Osteocyte (in vitro differentiated cells): ENCODE measurements around the gene TRIP13. TPM values are rescaled to one million over a fixed set of nuclear protein-coding genes. Genes with fewer than 3 reads are reported as not detected.

Source experiments
- DNase-seq: peaks from one replicate; pipeline ENCODE4 v3.0.0; 2021; ENCODE audit warnings: mixed read lengths; ENCODE audit not compliant: unreplicated experiment; ENCODE audit errors: extremely low spot score
- H3K27ac Mint-ChIP-seq: one replicate; pipeline ENCODE4 v1.8.0; 2021; ENCODE audit warnings: mild to moderate bottlenecking, mixed read lengths; ENCODE audit not compliant: unreplicated experiment
- H3K27me3 Mint-ChIP-seq: one replicate; pipeline ENCODE4 v1.8.0; 2021; ENCODE audit warnings: mixed read lengths; ENCODE audit not compliant: unreplicated experiment
- H3K36me3 Mint-ChIP-seq: one replicate; pipeline ENCODE4 v1.8.0; 2021; ENCODE audit warnings: mixed read lengths; ENCODE audit not compliant: unreplicated experiment
- H3K4me1 Mint-ChIP-seq: one replicate; pipeline ENCODE4 v1.8.0; 2021; ENCODE audit warnings: mixed read lengths; ENCODE audit not compliant: unreplicated experiment
- H3K4me3 Mint-ChIP-seq: one replicate; pipeline ENCODE4 v1.8.0; 2021; ENCODE audit warnings: mild to moderate bottlenecking, moderate library complexity, mixed read lengths; ENCODE audit not compliant: unreplicated experiment
- H3K9me3 Mint-ChIP-seq: one replicate; pipeline ENCODE4 v1.8.0; 2021; ENCODE audit warnings: mixed read lengths; ENCODE audit not compliant: unreplicated experiment
- CTCF ChIP-seq: fragments of 200-600 bp; sonication (generic); IDR thresholded peaks from 2 replicates; pipeline ENCODE4 v1.5.0; 2021; ENCODE audit warnings: antibody characterized with exemption, mild to moderate bottlenecking, moderate library complexity
- total RNA-seq: library from RNA; stranded (reverse); gene quantifications from 2 replicates; pipeline ENCODE4 v1.2.1, GENCODE V29; 2021

Gene TRIP13
- total RNA-seq, 1 donor from 2014 or later = 6.9 TPM

GRCh38 chr5:889075-889710 lies 3.5 kb upstream of the TRIP13 start:
- Mint-ChIP-seq H3K36me3 (peaks cover 30% of the 10 kb centered on the region), H3K27ac (no peak overlapping the region), H3K4me1 (peaks cover 33% of the 10 kb centered on the region), H3K27me3 (no peaks in the 10 kb centered on the region), H3K4me3 (no peak overlapping the region), H3K9me3 (no peaks in the 10 kb centered on the region)
- no peak for DNase-seq
- TF ChIP-seq CTCF = no peak

- Mint-ChIP-seq H3K36me3 (peaks cover 23% of the 10 kb centered on the region), H3K9me3 (no peaks in the 10 kb centered on the region), H3K4me3 (peak overlapping the region; percentile 89), H3K4me1 (peaks cover 33% of the 10 kb centered on the region), H3K27me3 (no peaks in the 10 kb centered on the region), H3K27ac (peak overlapping the region; percentile 89)
- peak; percentile 82 for DNase-seq
- no peak for TF ChIP-seq CTCF
Measured at GRCh38 chr5:891117-891836, 1.4 kb upstream of the TRIP13 start.

- Mint-ChIP-seq H3K9me3 (no peaks in the 10 kb centered on the region), H3K36me3 (peaks cover 17% of the 10 kb centered on the region), H3K4me1 (peaks cover 33% of the 10 kb centered on the region), H3K4me3 (peak overlapping the region; percentile 89), H3K27me3 (no peaks in the 10 kb centered on the region), H3K27ac (peak overlapping the region; percentile 89)
- DNase-seq = no peak
- TF ChIP-seq CTCF = no peak
Measured at GRCh38 chr5:891837-892393, 769 bp upstream of the TRIP13 start.

- Mint-ChIP-seq H3K9me3 (no peaks in the 10 kb centered on the region), H3K27ac (no peak overlapping the region), H3K36me3 (peaks cover 9% of the 10 kb centered on the region), H3K4me3 (peak overlapping the region; percentile 57), H3K4me1 (peaks cover 31% of the 10 kb centered on the region), H3K27me3 (no peaks in the 10 kb centered on the region)
- TF ChIP-seq CTCF = no peak
- no peak for DNase-seq
Measured at GRCh38 chr5:893137-893506, 438 bp downstream of the TRIP13 start.

GRCh38 chr5:893711-894110 lies 1.0 kb downstream of the TRIP13 start:
- Mint-ChIP-seq H3K27ac (peak overlapping the region; percentile 31), H3K9me3 (no peaks in the 10 kb centered on the region), H3K4me1 (peaks cover 25% of the 10 kb centered on the region), H3K4me3 (peak overlapping the region; percentile 57), H3K27me3 (no peaks in the 10 kb centered on the region), H3K36me3 (peaks cover 6% of the 10 kb centered on the region)
- no peak for DNase-seq
- no peak for TF ChIP-seq CTCF
